HepG2 (cell line): ENCODE results near the gene MAB21L4. TPM values are rescaled to one million over a fixed set of nuclear protein-coding genes. Genes with fewer than 3 reads are reported as not detected.

ENCODE experiments used
- CEBPZ ChIP-seq: IDR thresholded peaks from 2 replicates; pipeline ENCODE4 v1.6.1; 2012; ENCODE audit warnings: low read length, improper control_type of control experiment
- FIP1L1 ChIP-seq: fragments of 200-400 bp; formaldehyde crosslinking; IDR thresholded peaks from 2 replicates; pipeline ENCODE4 v1.6.1; 2018; ENCODE audit warnings: low read depth, mild to moderate bottlenecking, low read length, moderate library complexity, borderline replicate concordance; ENCODE audit not compliant: insufficient read depth
- FUBP1 ChIP-seq: sonication (generic); formaldehyde crosslinking; IDR thresholded peaks from 2 replicates; pipeline ENCODE4 v1.5.1; 2020; ENCODE audit warnings: missing genetic modification reagents, mild to moderate bottlenecking, borderline replicate concordance
- HNRNPLL ChIP-seq: fragments of 200-400 bp; formaldehyde crosslinking; IDR thresholded peaks from 2 replicates; pipeline ENCODE4 v1.6.1; 2017; ENCODE audit warnings: mild to moderate bottlenecking, low read depth, low read length; ENCODE audit not compliant: poor library complexity, severe bottlenecking
- MATR3 ChIP-seq: sonication (generic); formaldehyde crosslinking; IDR thresholded peaks from 2 replicates; pipeline ENCODE4 v1.4.0; 2020; ENCODE audit warnings: missing genetic modification reagents
- POLR2AphosphoS5 ChIP-seq: IDR thresholded peaks from 2 replicates; pipeline ENCODE4 v1.6.1; 2012; ENCODE audit warnings: low read depth, low read length
- SP2 ChIP-seq: sonication (generic); formaldehyde crosslinking; IDR thresholded peaks from 2 replicates; pipeline ENCODE4 v1.5.1; 2020; ENCODE audit warnings: mild to moderate bottlenecking, missing genetic modification reagents
- SRF ChIP-seq: IDR thresholded peaks from 2 replicates; pipeline ENCODE4 v1.6.1; 2011; ENCODE audit warnings: mild to moderate bottlenecking, low read depth, low read length, moderate library complexity
- TBP ChIP-seq: sonication (generic); formaldehyde crosslinking; IDR thresholded peaks from 2 replicates; pipeline ENCODE4 v1.5.0; 2020; ENCODE audit warnings: missing genetic modification reagents
- TMF1 ChIP-seq: sonication (generic); formaldehyde crosslinking; IDR thresholded peaks from 2 replicates; pipeline ENCODE4 v1.8.1; 2022; ENCODE audit warnings: low read depth, missing genetic modification reagents
- YEATS2 ChIP-seq: sonication (generic); formaldehyde crosslinking; IDR thresholded peaks from 2 replicates; pipeline ENCODE4 v1.4.0; 2020; ENCODE audit warnings: missing genetic modification reagents, borderline replicate concordance
- ZNF207 ChIP-seq: fragments of 450-650 bp; IDR thresholded peaks from 2 replicates; pipeline ENCODE4 v1.6.1; 2016; ENCODE audit warnings: antibody characterized with exemption, borderline replicate concordance
- ZNF333 ChIP-seq: sonication (generic); formaldehyde crosslinking; IDR thresholded peaks from 2 replicates; pipeline ENCODE4 v1.4.0; 2020; ENCODE audit warnings: mild to moderate bottlenecking, missing genetic modification reagents, borderline replicate concordance
- ZNF383 ChIP-seq: sonication (generic); formaldehyde crosslinking; IDR thresholded peaks from 2 replicates; pipeline ENCODE4 v1.4.0; 2020; ENCODE audit warnings: missing genetic modification reagents, mild to moderate bottlenecking, borderline replicate concordance
- ZNF510 ChIP-seq: sonication (generic); formaldehyde crosslinking; IDR thresholded peaks from 2 replicates; pipeline ENCODE4 v1.4.0; 2020; ENCODE audit warnings: low read depth, mild to moderate bottlenecking, missing genetic modification reagents
- ZNF543 ChIP-seq: sonication (generic); formaldehyde crosslinking; IDR thresholded peaks from 2 replicates; pipeline ENCODE4 v1.4.0; 2020; ENCODE audit warnings: mild to moderate bottlenecking, missing genetic modification reagents
- ZNF792 ChIP-seq: IDR thresholded peaks from 2 replicates; pipeline ENCODE4 v1.6.1; 2016
- polyA plus RNA-seq, 8 experiments: library from polyadenylated mRNA; depleted of rRNA in 3 of 8; stranded (reverse) in 7 of 8; unstranded in 1 of 8; fragments of >200 nt; fragmentation: Illumina TruSeq in 4 of 8; extraction: Trizol in 4 of 8; gene quantifications; 2 replicates each; pipeline versions ENCODE4 v1.2.1 to v1.2.3, GENCODE V29; 2011 to 2016; ENCODE audit warnings: low read depth in 4 of 8, missing spikeins in 1 of 8, mixed read lengths in 1 of 8; ENCODE audit not compliant: insufficient read depth in 1 of 8
- total RNA-seq, 5 experiments: library from RNA; depleted of rRNA; stranded (reverse); fragments of >200 nt; fragmentation: Illumina TruSeq; extraction: Trizol; gene quantifications; 2 replicates each; pipeline ENCODE4 v1.2.3, GENCODE V29; 2016; ENCODE audit warnings: low read depth in 1 of 5
- TF ChIP-seq, protein P1 (sequence below): sonication (generic); formaldehyde crosslinking; IDR thresholded peaks from 2 replicates; pipeline ENCODE4 v1.5.1; 2020; ENCODE audit warnings: mild to moderate bottlenecking, missing genetic modification reagents
- TF ChIP-seq, protein P2 (sequence below): sonication (generic); formaldehyde crosslinking; IDR thresholded peaks from 2 replicates; pipeline ENCODE4 v1.8.0; 2023; ENCODE audit warnings: mild to moderate bottlenecking, missing genetic modification reagents

MAB21L4 gene
- total and polyA plus RNA-seq, 2 of the 13 experiments (the other 11 are each of a cell fraction or from before 2014, with no cell fraction given): 3.0 to 14.0 TPM

GRCh38 chr2:240873805-240874714, 21.9 kb downstream of the MAB21L4 start (continued):
- no peak for TF ChIP-seq FIP1L1
- TF ChIP-seq, protein P1, sequence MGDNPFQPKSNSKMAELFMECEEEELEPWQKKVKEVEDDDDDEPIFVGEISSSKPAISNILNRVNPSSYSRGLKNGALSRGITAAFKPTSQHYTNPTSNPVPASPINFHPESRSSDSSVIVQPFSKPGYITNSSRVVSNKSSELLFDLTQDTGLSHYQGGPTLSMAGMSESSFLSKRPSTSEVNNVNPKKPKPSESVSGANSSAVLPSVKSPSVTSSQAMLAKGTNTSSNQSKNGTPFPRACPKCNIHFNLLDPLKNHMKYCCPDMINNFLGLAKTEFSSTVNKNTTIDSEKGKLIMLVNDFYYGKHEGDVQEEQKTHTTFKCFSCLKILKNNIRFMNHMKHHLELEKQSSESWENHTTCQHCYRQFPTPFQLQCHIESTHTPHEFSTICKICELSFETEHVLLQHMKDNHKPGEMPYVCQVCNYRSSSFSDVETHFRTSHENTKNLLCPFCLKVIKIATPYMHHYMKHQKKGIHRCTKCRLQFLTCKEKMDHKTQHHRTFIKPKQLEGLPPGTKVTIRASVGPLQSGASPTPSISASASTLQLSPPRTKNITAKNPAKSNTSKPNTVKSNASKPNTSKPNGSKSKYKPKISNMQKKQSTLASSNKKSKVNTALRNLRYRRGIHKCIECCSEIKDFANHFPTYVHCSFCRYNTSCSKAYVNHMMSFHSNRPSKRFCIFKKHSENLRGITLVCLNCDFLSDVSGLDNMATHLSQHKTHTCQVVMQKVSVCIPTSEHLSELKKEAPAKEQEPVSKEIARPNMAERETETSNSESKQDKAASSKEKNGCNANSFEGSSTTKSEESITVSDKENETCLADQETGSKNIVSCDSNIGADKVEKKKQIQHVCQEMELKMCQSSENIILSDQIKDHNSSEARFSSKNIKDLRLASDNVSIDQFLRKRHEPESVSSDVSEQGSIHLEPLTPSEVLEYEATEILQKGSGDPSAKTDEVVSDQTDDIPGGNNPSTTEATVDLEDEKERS: peak; percentile 87; the same call in 1 of the 2 replicates
- TF ChIP-seq POLR2AphosphoS5: peak; percentile 60
- TF ChIP-seq FUBP1 (CRISPR knock-in tag): no peak
- no peak for TF ChIP-seq CEBPZ
- TF ChIP-seq HNRNPLL: peak; percentile 61
- no peak for TF ChIP-seq ZNF207
- TF ChIP-seq ZNF383: no peak
- no peak for TF ChIP-seq MATR3 (CRISPR knock-in tag)
- peak; percentile 44; the same call in 1 of the 2 replicates for TF ChIP-seq TMF1 (CRISPR knock-in tag)
- no peak for TF ChIP-seq TBP
- peak; percentile 66 for TF ChIP-seq YEATS2 (CRISPR knock-in tag)
- TF ChIP-seq ZNF543 (CRISPR knock-in tag): peak; percentile 90
- TF ChIP-seq ZNF333 (CRISPR knock-in tag): 0 out of 2 replicates have a peak, but pooled peaks have one; percentile 85
- peak; percentile 96 for TF ChIP-seq ZNF792
- TF ChIP-seq, protein P2, sequence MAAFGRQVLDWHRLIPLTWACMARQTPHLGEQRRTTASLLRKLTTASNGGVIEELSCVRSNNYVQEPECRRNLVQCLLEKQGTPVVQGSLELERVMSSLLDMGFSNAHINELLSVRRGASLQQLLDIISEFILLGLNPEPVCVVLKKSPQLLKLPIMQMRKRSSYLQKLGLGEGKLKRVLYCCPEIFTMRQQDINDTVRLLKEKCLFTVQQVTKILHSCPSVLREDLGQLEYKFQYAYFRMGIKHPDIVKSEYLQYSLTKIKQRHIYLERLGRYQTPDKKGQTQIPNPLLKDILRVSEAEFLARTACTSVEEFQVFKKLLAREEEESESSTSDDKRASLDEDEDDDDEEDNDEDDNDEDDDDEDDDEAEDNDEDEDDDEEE (CRISPR knock-in tag): no peak
- TF ChIP-seq ZNF510: peak; percentile 60; the same call in 1 of the 2 replicates
- TF ChIP-seq SRF: no peak
- TF ChIP-seq SP2: peak; percentile 55; the same call in 1 of the 2 replicates
